Hepatocyte (in vitro differentiated cells): Measurements from ENCODE around the gene MAP3K20.

Experiments used
- CTCF ChIP-seq: fragments of 200-600 bp; sonication (generic); IDR thresholded peaks from 2 replicates; pipeline ENCODE4 v1.5.1; 2016; ENCODE audit warnings: antibody characterized with exemption, mild to moderate bottlenecking; ENCODE audit not compliant: poor library complexity
- EZH2phosphoT487 ChIP-seq: fragments of 200-600 bp; sonication (generic); IDR thresholded peaks from one replicate; pipeline ENCODE4 v1.6.1; 2018; ENCODE audit warnings: antibody characterized with exemption, mild to moderate bottlenecking, low read depth, moderate library complexity; ENCODE audit not compliant: unreplicated experiment, severe bottlenecking

- TF ChIP-seq CTCF (no peak), EZH2phosphoT487 (no peak)
These were observed 84.3 kb downstream of the MAP3K20 start for GRCh38 chr2:173159791-173160463.
